Measurements from ENCODE around the gene TMEM147.

The TMEM147 gene

GRCh38 chr19:35549174-35549788 is 3.9 kb downstream of the TMEM147 start:
- DNase-seq, result peak; percentile 5

GRCh38 chr19:35549879-35550523 is 4.6 kb downstream of the TMEM147 start:
- no peak for DNase-seq

DNA sequence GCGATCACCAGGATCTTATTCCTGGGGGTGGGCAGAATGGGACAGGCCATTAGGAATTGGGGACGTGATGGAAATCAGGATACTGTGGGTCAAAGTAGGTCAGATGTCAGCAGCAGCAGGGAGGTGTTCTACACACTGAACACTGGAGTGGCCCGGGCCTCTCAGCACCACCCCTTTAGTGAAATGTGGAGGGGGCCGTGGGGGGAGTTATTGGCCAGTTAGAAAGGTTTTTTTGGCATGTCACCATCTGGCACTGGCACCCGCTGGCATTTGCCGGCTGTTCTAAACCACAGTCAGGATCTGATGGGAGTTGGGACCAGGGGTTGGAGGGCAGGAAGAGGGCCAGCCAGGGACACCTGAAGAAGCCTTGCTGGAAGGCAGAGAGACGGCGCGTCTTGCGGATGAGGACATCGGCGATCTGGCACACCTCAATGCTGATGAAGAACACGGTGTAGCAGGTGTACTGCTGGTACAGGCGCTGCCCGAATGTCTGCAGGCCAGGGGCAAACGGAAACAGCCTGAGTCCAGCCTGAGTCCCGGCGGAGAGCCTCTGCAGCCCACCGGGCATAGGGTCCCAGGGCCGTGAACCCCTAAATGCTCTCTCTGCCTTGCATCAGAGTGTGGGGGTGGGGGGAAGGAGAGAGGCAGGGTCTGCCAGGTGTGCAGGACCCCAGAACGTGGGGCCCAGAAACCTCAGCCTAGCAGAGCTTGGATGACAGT is 5.8 kb downstream of the TMEM147 start:
- no peak for DNase-seq

DNA sequence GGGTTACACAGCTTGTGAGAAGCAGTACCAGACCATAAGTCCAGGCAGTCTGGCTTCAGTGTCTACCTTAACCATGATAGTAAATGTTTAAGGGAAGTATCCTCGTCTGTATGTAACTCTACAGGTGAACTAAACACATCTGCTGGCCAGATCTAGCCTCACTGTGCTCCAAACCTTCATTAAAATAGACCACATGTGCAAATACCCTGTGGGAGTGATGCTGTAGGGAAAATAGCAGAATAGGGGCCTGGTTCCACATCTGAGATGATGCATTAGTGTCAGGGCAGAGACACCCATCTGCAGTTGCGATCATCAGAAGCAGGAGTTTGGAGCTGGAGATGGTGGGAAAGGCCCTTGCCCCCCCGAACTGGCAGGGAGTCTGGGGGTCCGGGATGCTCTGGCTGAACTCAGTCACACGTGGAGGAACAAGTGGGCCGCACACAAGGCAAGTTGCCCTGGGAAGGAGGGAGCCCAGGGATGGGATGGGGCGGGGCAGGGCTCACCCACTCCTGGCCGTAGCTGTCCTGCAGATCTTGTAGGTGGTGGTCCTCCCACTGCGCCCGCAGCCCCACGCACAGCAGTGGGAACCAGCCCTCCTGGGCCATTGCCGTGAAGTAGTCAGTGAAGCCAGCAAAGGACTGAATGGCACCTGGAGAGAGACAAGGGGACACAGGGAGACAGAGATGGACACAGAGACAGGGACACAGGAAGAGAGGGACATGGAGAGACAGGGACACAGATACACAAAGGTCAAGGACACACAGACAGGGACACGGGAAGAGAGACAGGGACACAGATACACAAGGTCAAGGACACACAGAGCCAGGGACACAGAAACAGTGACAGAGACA is 7.3 kb downstream of the TMEM147 start:
- no peak for DNase-seq

- DNase-seq, result no peak
These were observed 8.1 kb downstream of the TMEM147 start for GRCh38 chr19:35553385-35554000.

- no peak for DNase-seq
These were observed 8.7 kb downstream of the TMEM147 start for GRCh38 chr19:35554076-35554475.

GRCh38 chr19:35555301-35556005 is 10.0 kb downstream of the TMEM147 start:
- DNase-seq, result no peak

- no peak for DNase-seq
These were observed 10.7 kb downstream of the TMEM147 start for GRCh38 chr19:35556025-35556590.

GRCh38 chr19:35556846-35557538 is 11.6 kb downstream of the TMEM147 start:
- no peak for DNase-seq

- DNase-seq, result no peak
These were observed 12.3 kb downstream of the TMEM147 start for GRCh38 chr19:35557539-35558399.

DNA sequence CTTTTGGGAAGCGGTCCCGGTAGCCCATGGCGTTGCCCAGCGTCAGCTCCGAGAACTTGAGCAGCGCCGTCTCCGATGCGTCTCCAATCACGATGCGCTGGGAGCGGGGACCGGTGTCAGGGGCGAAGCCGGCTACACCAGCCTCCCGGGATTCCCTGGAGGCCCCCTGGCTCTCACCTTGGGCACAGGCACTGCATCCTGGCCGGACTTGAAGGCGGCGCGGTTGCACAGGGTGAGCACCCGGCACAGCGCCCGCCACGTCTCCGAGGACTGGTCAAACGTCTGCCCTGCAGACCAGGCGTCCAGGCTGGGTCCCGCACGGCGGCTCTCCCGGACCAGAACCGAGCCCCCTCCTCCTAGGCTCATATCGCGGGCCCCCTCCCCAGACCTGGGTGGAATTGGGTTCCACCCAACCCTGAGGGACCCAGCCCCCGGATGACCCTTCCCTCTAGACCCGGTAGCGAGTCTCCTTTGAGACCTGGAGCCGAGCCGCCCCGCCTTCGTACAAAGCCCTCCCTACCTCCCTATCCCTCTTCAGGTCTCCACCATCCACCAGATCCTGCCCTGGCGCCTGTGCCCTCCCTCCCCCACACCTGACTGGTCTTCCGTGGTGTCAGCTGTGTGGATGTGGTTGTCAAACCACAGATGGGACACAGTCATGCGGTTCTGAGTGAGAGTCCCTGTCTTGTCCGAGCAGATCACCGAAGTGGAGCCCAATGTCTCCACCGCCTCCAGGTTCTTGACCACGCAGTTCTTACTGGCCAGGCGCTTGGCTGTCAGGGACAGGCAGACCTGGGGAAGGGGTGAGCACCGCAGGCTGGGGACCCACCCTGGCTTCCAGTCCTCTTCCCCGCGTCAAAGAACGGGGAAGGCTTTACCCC is 13.2 kb downstream of the TMEM147 start:
- no peak for DNase-seq

- DNase-seq, result no peak
These were observed 13.8 kb downstream of the TMEM147 start for GRCh38 chr19:35559281-35559659.

GRCh38 chr19:35559781-35560180 is 14.4 kb downstream of the TMEM147 start:
- no peak for DNase-seq

- no peak for DNase-seq
These were observed 14.8 kb downstream of the TMEM147 start for GRCh38 chr19:35560271-35560670.

DNA sequence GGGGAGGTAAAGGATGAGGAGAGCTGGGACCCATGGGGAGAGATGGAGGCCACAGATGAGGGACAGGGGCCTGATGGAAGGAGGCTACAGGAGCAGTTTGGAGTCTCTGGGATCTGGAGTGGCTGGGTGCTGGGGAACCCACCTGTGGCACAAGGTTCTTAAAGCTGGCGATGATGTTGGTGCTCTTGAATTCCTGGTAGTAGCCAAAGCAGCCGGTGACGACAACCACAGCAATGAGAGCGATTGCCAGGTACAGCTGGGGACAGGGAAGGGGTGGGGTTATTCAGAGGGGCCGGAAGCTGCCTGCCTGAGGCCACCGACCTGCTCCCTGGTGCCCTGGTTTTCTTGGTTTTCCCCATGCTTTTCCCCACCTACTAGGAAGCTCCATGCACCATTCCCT is 15.3 kb downstream of the TMEM147 start:
- DNase-seq, result no peak

GRCh38 chr19:35561436-35561835 is 16.0 kb downstream of the TMEM147 start:
- DNase-seq, result no peak

DNA sequence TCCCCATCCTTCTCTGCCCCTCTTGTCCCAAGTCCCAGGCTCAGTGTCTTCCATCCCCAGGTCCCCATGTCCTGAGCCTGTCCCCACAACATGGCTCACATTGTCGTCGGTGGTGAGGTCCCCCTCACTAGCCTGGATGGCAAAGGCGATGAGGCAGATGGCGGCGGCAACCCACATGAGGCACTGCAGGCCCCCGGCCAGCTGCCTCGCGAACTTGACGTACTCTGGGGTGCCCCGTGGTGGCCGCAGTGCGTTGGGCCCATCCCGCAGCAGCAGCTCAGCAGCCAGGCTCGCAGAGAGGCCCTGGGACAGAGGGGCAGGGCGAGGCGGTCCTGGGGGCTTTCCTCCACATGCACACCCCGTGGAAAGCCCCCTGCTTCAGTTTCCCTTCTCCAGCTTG is 16.9 kb downstream of the TMEM147 start:
- DNase-seq, result no peak

- no peak for DNase-seq
These were observed 17.4 kb downstream of the TMEM147 start for GRCh38 chr19:35562776-35563175.

DNA sequence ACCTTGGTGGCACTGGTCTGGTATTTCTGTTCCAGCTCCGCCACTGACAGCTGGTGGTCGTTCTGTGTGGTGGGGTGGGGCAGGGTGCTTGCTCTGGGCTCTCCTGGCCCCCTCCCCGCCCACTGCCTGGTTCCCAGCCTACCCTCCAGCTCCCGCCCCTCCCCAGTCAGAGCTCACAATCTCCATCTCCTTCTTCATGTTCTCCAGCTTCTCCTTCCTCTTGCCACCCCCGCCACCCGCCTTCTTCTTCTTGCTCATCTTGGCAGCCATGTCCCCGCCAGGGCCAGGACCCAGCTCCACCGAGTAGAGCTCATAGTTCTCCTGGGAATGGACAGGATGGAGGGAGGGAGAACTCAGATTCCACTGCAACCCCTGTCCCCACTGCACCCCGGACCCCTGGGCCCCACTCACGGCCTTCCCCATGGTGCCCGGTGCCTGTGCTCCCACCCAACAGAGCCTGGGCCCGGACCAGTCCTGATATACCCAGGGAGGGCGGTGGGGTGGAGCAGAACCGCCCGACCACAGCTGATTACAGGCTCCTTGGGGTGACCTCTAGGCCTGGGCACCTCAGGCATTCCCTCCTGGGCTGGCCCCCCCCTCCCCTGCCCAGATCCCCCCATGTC is 17.9 kb downstream of the TMEM147 start, which contains the start of gene ATP4A:
Gene ATP4A (minus strand): TSS at position 452 of the 623 bp plus-strand sequence. CDS start 29 bp downstream, at position 423.
- no peak for DNase-seq

Data from GF-D8 (cell line).